Loucy (cell line): ENCODE measurements around the gene MBP.

Experiments used
- EZH2phosphoT487 ChIP-seq: fragments of 200-600 bp; IDR thresholded peaks from 2 replicates; pipeline ENCODE4 v1.6.1; 2018; ENCODE audit warnings: antibody characterized with exemption, mild to moderate bottlenecking, moderate library complexity, borderline replicate concordance
- TF ChIP-seq, protein P1 (sequence below): fragments of 200-600 bp; sonication (generic); conservative IDR thresholded peaks from 2 replicates; pipeline ENCODE4 v1.5.1; 2014; ENCODE audit warnings: mild to moderate bottlenecking, antibody characterized with exemption, low read length

DNA sequence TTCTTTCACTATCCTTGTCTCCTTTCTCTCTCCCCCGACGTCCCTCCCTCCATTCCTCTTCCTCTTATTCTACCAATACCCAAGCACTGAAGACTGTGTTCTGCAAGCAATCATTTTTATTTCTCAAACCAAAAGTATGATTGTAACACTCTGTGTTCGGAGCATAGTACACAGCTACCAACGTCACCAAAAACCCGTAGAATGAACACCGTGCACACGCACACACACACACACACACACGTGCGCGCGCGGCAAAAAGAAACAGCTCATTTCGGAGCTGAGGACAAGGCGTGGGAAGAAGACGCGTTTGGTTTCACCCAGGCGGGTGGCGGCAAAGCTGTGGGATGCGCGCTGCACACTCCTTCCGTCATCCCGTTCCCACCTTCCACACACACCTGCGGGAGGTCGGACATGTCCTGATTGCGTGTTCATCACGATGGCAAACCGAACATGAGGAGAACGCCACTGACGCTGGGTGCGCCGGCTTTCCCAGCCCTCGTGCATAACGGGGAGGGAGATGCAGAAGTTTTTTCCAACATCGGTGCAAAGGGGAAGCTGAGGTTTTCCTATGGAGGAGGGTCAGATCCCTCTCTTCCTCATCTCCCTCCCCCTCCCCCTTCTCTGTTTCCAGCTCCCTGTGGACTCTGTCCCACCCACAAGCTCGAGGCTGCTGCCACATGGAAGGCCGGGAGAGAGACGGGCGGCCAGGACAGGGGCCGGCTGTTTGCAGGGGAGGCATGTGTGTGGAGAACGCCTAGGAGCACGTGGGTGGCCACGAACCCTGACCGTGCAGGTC is 20.4 kb downstream of the MBP start:
- TF ChIP-seq, protein P1, sequence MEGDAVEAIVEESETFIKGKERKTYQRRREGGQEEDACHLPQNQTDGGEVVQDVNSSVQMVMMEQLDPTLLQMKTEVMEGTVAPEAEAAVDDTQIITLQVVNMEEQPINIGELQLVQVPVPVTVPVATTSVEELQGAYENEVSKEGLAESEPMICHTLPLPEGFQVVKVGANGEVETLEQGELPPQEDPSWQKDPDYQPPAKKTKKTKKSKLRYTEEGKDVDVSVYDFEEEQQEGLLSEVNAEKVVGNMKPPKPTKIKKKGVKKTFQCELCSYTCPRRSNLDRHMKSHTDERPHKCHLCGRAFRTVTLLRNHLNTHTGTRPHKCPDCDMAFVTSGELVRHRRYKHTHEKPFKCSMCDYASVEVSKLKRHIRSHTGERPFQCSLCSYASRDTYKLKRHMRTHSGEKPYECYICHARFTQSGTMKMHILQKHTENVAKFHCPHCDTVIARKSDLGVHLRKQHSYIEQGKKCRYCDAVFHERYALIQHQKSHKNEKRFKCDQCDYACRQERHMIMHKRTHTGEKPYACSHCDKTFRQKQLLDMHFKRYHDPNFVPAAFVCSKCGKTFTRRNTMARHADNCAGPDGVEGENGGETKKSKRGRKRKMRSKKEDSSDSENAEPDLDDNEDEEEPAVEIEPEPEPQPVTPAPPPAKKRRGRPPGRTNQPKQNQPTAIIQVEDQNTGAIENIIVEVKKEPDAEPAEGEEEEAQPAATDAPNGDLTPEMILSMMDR = no peak
- no peak for TF ChIP-seq EZH2phosphoT487
